ENCODE measurements around the gene IGSF9B.

Gene IGSF9B

GRCh38 chr11:133896642-133897330, 60.0 kb downstream of the IGSF9B start:
- DNase-seq, result no peak

DNA sequence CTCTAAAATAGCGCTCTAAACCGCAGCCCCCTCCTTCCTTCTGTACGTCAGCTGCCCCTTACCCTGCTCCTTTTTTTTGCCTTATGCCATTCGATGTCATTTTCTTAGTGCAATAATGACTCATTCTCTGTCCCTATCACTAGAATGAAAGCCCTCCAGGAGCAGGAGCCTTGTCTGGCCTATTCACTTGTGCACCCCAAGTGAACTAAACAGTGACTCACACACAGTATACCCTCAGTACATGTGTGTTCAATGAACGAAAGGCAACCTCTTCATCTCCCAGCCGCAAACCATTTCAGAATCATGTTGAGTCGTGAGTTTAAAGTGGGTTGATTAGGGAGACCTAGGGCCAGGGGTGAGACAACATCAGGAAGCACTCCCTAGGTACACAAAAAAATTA, 60.7 kb downstream of the IGSF9B start:
- DNase-seq, result no peak

GRCh38 chr11:133895551-133895950, 61.2 kb downstream of the IGSF9B start:
- DNase-seq, result no peak

DNA sequence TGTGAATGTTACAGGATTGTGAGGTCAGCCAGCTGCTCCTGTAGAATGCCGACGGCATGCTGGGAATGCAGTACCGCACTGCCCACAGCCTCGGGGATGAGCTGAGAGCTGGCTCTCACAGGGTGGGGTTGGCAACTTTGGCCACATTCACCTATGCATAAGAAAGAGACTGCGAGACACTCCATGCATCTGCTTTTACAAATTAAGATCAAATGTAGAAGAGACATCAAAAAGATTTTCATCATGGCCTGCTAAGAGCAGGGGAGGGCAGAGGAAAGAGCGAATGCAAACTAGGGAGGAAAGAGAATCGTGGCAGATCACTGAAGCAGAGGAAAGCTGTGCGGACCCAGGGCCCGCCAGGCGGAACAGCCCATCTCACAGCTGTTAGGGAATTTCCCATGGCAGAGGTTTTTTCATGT, 61.7 kb downstream of the IGSF9B start:
- no peak for DNase-seq

DNA sequence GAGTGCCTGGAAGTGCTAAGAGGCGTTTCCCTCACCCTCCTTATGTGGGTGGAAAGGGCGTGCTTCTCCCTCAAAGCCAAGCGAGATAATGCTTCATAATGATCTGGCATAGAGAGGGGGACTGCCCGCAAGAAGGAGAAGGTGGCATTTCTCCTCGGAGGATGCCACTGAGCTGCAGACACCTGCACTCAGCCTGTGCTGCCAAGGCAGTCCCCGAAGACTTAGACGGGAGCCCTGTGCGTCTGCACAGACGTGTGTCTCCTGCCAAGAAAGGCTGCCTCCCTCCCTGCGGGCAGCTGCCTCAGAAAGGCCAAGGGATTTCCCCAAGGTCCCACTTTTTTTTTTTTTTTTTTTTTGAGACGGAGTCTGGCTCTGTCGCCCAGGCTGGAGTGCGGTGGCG, 63.4 kb downstream of the IGSF9B start:
- no peak for DNase-seq

DNA sequence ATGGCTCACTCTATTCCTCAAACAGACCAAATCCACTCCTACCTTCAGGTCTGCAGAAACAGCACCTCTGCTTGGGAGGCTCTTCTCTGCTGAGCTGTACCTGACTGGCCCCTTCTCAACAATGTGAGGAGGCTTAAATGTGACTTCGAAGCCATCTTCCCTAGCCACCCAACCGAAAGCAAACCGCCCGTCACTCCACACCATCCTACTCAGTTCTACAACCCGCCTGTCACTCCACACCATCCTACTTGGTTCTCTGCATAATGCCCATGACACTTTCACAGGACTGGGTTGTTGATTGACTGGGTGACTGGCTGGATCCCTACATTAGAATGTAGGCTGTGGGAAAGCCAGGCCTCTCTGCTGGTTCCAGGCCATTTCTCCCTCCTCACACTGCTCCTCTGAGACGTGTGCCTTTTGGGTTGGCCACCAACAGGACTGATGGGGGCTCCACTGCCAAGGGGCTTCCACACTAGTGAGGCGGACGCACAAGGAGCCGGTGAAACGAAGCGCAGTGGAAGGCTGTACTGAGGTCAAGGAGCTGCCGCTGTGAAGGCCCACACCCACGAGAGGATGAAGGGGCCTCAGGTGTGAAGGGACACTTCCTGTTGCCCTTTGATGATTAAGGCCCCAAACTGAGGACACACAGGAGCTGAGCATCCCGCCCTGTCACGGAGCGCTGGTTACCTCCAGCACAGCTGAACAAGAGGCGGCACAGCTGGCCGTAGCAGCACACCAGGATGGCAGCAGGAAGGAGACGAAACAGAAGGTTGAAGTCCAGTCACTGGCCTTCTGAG, 64.0 kb downstream of the IGSF9B start:
- no peak for DNase-seq

DNA sequence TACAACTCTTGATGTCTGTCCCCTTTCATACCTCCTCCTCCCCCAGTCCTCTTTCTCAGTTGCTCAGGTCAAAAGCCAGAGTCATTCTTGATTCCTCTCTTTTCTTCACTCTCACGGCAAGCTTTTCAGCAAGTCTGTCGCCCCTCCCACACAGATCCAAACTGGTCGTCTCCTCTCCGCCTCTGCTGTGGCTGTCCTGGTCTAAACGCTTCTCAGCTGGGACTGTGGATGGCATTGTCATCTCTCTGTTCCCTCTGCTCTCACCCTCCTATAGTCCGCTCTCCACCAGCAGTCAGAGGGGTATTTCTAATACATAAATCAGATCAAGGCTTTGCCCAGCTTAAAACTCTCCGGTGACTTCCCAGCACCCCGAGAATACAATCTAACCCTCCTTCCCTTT, 64.6 kb downstream of the IGSF9B start:
- no peak for DNase-seq

GRCh38 chr11:133889893-133890292, 66.9 kb downstream of the IGSF9B start:
- DNase-seq, result no peak

DNA sequence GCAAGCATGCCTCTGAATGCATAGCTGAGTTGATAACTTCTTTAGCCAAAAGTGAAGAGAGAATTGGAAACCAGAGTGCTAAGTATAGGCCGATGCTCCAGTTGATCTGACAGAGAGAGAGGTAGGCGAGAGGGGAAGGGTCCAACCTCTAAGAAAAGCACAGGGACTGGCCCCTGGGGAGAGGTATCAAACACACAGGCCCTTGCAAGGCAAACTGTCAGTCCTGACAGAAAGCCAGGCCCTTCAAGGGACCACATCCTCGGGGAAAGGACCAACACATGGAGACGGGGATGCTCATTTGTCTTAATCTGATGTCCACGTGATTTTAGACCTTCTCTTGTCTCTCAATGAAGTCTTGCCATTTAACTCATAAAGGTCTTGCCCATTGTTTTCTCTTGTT, 67.6 kb downstream of the IGSF9B start:
- DNase-seq, result no peak

- DNase-seq, result no peak
Measured at GRCh38 chr11:133887692-133888332, 69.0 kb downstream of the IGSF9B start.

- no peak for DNase-seq
Measured at GRCh38 chr11:133886029-133886428, 70.7 kb downstream of the IGSF9B start.

DNA sequence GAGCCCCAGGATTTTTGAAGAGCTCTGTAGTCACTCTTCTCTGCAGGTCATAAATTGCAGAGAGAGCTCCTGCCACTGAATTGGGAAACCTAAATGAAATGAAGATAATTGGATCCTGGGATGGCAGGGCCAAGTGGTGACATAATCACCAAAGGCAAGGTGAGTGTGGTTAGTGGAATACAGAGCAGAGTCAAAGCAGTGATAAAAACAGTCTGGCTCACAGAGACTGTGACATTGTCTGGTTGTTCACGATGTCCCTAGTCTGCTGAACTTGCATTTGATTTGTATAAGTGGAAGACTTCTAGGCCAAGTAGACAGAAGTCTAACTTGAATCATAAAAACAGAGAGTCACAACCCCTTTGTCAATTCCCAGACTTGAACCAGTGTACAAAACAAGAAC, 84.6 kb downstream of the IGSF9B start:
- no peak for DNase-seq

DNA sequence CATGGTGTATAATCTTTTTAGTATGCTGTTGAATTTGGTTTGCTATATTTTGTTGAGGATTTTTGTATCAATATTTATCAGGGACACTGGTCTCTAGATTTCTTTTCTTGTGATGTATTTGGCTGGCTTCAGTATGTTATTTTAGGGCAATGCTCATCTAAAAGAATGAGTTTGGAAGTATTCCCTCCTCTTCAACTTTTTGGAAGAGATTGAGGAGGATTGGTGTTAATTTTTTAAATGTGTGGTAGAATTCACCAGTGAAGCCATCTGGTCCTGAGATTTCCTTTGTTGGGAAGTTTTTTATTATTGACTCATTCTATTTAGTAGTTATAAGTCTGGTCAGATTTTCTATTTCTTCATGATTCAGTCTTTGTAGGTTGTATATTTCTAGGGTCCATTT, 89.3 kb downstream of the IGSF9B start:
- no peak for DNase-seq

GRCh38 chr11:133865466-133865865, 91.3 kb downstream of the IGSF9B start:
- DNase-seq, result no peak

- DNase-seq, result no peak
Measured at GRCh38 chr11:133864756-133865155, 92.0 kb downstream of the IGSF9B start.

- DNase-seq, result no peak
Measured at GRCh38 chr11:133860151-133860550, 96.6 kb downstream of the IGSF9B start.
